H1 (cell line): ENCODE data around the gene ARCN1. TPM values are rescaled to one million over a fixed set of nuclear protein-coding genes. Genes with fewer than 3 reads are reported as not detected.

ENCODE experiments used
- CTCF ChIA-PET: fragments of 300-600 bp; sonication (Branson Sonifier 250); formaldehyde crosslinking; loops from one replicate; lab custom pipeline; 2021; ENCODE audit not compliant: partially characterized antibody; lab: Charles Lee
- POLR2A ChIA-PET: fragments of 300-600 bp; sonication (Branson Sonifier 250); formaldehyde crosslinking; loops from one replicate; lab custom pipeline; 2021; ENCODE audit warnings: inconsistent platforms; ENCODE audit not compliant: partially characterized antibody; lab: Charles Lee
- DNase-seq, 2 experiments: peaks; one replicate each; pipeline versions ENCODE4 v3.0.0 to v3.0.0-alpha.2; 2010 to 2022; ENCODE audit warnings: low spot score in 2 of 2, low read depth in 1 of 2, mixed read lengths in 1 of 2
- FAIRE-seq: peaks from 2 replicates; lab custom pipeline; 2011; peaks lifted over from hg19 to GRCh38; lab: Jason Lieb, UNC
- H2AFZ ChIP-seq: 2 replicates; pipeline ENCODE4 v1.8.1; 2012; ENCODE audit warnings: low read length, inconsistent platforms
- H2AK5ac ChIP-seq: 2 replicates; pipeline ENCODE4 v1.6.1; 2013; ENCODE audit warnings: low read depth, low read length
- H2BK120ac ChIP-seq: replicated peaks from 2 replicates; pipeline ENCODE3; 2013; ENCODE audit warnings: low read depth, low read length, inconsistent platforms
- H2BK12ac ChIP-seq: 2 replicates; pipeline ENCODE4 v1.6.1; 2013; ENCODE audit warnings: low read depth, low read length
- H2BK15ac ChIP-seq: 2 replicates; pipeline ENCODE4 v1.6.1; 2013; ENCODE audit warnings: low read length
- H2BK20ac ChIP-seq: 2 replicates; pipeline ENCODE4 v1.6.1; 2013; ENCODE audit warnings: low read length
- H2BK5ac ChIP-seq: 2 replicates; pipeline ENCODE4 v1.6.1; 2013; ENCODE audit warnings: low read depth, low read length
- H3K14ac ChIP-seq: 2 replicates; pipeline ENCODE4 v1.6.1; 2013; ENCODE audit warnings: inconsistent platforms; ENCODE audit not compliant: insufficient read length
- H3K18ac ChIP-seq: 2 replicates; pipeline ENCODE4 v1.6.1; 2013; ENCODE audit warnings: low read length; ENCODE audit errors: extremely low read depth
- H3K23ac ChIP-seq: 2 replicates; pipeline ENCODE4 v1.6.1; 2013; ENCODE audit warnings: inconsistent platforms; ENCODE audit not compliant: insufficient read length
- H3K23me2 ChIP-seq: 2 replicates; pipeline ENCODE4 v1.6.1; 2013; ENCODE audit warnings: low read depth, low read length
- H3K27ac ChIP-seq: 2 replicates; pipeline ENCODE4 v1.6.1; 2011; ENCODE audit warnings: low read depth, low read length, inconsistent platforms
- H3K27me3 ChIP-seq, 4 experiments: replicated peaks in 1 of 4; 1 replicate in 1 of 4; 2 replicates in 3 of 4; pipeline versions ENCODE4 v1.6.1 to v1.8.1; 2011 to 2013; ENCODE audit warnings: low read length in 3 of 4, mild to moderate bottlenecking in 3 of 4, inconsistent platforms in 2 of 4, mixed read lengths in 2 of 4, moderate library complexity in 1 of 4; ENCODE audit not compliant: control insufficient read depth in 3 of 4, insufficient read depth in 3 of 4; ENCODE audit errors: extremely low read depth in 1 of 4
- H3K36me3 ChIP-seq, 4 experiments: 2 replicates each; pipeline versions ENCODE4 v1.6.1 to v1.8.1; 2011 to 2013; ENCODE audit warnings: mild to moderate bottlenecking in 4 of 4, low read length in 3 of 4, moderate library complexity in 2 of 4, control low read depth in 1 of 4, inconsistent platforms in 1 of 4; ENCODE audit not compliant: insufficient read depth in 4 of 4, control insufficient read depth in 2 of 4
- H3K4ac ChIP-seq: replicated peaks from 2 replicates; pipeline ENCODE3; 2013; ENCODE audit warnings: low read length, low read depth, mixed read lengths, inconsistent platforms; ENCODE audit not compliant: insufficient read length
- H3K4me1 ChIP-seq, 4 experiments: replicated peaks in 1 of 4; 1 replicate in 1 of 4; 2 replicates in 3 of 4; pipeline versions ENCODE4 v1.6.1 to v1.8.1; 2011 to 2013; ENCODE audit warnings: low read length in 3 of 4, inconsistent platforms in 2 of 4, mixed read lengths in 1 of 4; ENCODE audit not compliant: insufficient read depth in 4 of 4, control insufficient read depth in 3 of 4
- H3K4me2 ChIP-seq, 2 experiments: 2 replicates each; pipeline versions ENCODE4 v1.6.1 to v1.8.1; 2011 to 2013; ENCODE audit warnings: low read depth in 2 of 2, low read length in 2 of 2, control low read depth in 1 of 2, inconsistent platforms in 1 of 2, mild to moderate bottlenecking in 1 of 2; ENCODE audit not compliant: insufficient read depth in 1 of 2
- H3K4me3 ChIP-seq, 4 experiments: fragments of 200-600, 300-600 bp in 1 of 4; sonication (generic), shearing (Covaris generic), sonication (Bioruptor Twin) in 1 of 4; 2 replicates each; pipeline versions ENCODE4 v1.5.1 to v1.8.1; 2011 to 2016; ENCODE audit warnings: low read length in 4 of 4, low read depth in 3 of 4, control low read depth in 2 of 4, inconsistent platforms in 2 of 4, mild to moderate bottlenecking in 2 of 4, mixed read lengths in 1 of 4, moderate library complexity in 1 of 4; ENCODE audit not compliant: insufficient read depth in 2 of 4; ENCODE audit errors: extremely low read depth in 1 of 4
- H3K56ac ChIP-seq: replicated peaks from 2 replicates; pipeline ENCODE3; 2013; ENCODE audit warnings: low read depth, mild to moderate bottlenecking, mixed read lengths, low read length, inconsistent platforms; ENCODE audit not compliant: insufficient read length
- H3K79me1 ChIP-seq: 2 replicates; pipeline ENCODE4 v1.6.1; 2013; ENCODE audit warnings: low read depth, low read length, control low read depth
- H3K79me2 ChIP-seq, 2 experiments: 2 replicates each; pipeline versions ENCODE4 v1.6.1 to v1.8.1; 2012 to 2013; ENCODE audit warnings: low read length in 2 of 2, mild to moderate bottlenecking in 2 of 2, inconsistent platforms in 1 of 2; ENCODE audit not compliant: insufficient read depth in 2 of 2, control insufficient read depth in 1 of 2
- H3K9ac ChIP-seq, 4 experiments: replicated peaks in 1 of 4; 1 replicate in 1 of 4; 2 replicates in 3 of 4; pipeline versions ENCODE4 v1.6.1 to v1.8.1; 2011 to 2013; ENCODE audit warnings: low read depth in 3 of 4, low read length in 3 of 4, control low read depth in 2 of 4, mild to moderate bottlenecking in 2 of 4, moderate library complexity in 2 of 4, inconsistent platforms in 1 of 4; ENCODE audit errors: extremely low read depth in 1 of 4
- H3K9me3 ChIP-seq, 2 experiments: 2 replicates each; pipeline versions ENCODE4 v1.6.1 to v1.8.1; 2012 to 2013; ENCODE audit warnings: mild to moderate bottlenecking in 2 of 2, moderate library complexity in 2 of 2, control low read depth in 1 of 2, inconsistent platforms in 1 of 2, low read depth in 1 of 2, low read length in 1 of 2, mixed read lengths in 1 of 2; ENCODE audit not compliant: insufficient read depth in 2 of 2
- H4K20me1 ChIP-seq, 2 experiments: replicated peaks in 1 of 2; 2 replicates each; pipeline versions ENCODE3 to v1.8.1; 2011 to 2013; ENCODE audit warnings: inconsistent platforms in 2 of 2, low read length in 2 of 2, mild to moderate bottlenecking in 1 of 2; ENCODE audit not compliant: insufficient read depth in 2 of 2, control insufficient read depth in 1 of 2
- H4K5ac ChIP-seq: 2 replicates; pipeline ENCODE4 v1.6.1; 2013; ENCODE audit warnings: low read length, low read depth, mixed read lengths, inconsistent platforms; ENCODE audit not compliant: insufficient read length
- H4K8ac ChIP-seq: 2 replicates; pipeline ENCODE4 v1.8.0; 2013; ENCODE audit warnings: mild to moderate bottlenecking, moderate library complexity, low read length, inconsistent platforms; ENCODE audit not compliant: insufficient read depth; ENCODE audit errors: extremely low read depth
- H4K91ac ChIP-seq: replicated peaks from 2 replicates; pipeline ENCODE3; 2013; ENCODE audit warnings: low read length, mixed read lengths, inconsistent platforms; ENCODE audit not compliant: insufficient read length
- HDAC2 ChIP-seq, 2 experiments: fragments of 300-600 bp in 1 of 2; sonication (generic) in 1 of 2; IDR thresholded peaks; 2 replicates each; pipeline ENCODE4 v1.6.1; 2011 to 2012; ENCODE audit warnings: low read depth in 2 of 2, low read length in 2 of 2, mild to moderate bottlenecking in 2 of 2, moderate library complexity in 2 of 2, borderline replicate concordance in 1 of 2, inconsistent platforms in 1 of 2
- SAP30 ChIP-seq: fragments of 300-600 bp; sonication (generic); IDR thresholded peaks from 2 replicates; pipeline ENCODE4 v1.7.1; 2012; ENCODE audit warnings: low read length, moderate library complexity, mild to moderate bottlenecking, inconsistent platforms; ENCODE audit not compliant: insufficient read depth, insufficient replicate concordance
- WGBS, 2 experiments: shearing (Covaris generic) in 1 of 2; methylation state at CpG; one replicate each; pipeline versions ENCODE4 v1.1.6 to v1.1.7; 2013 to 2015; ENCODE audit warnings: low lambda C conversion rate in 2 of 2, mixed read lengths in 2 of 2, inconsistent platforms in 1 of 2, low coverage in 1 of 2, missing lambda C conversion rate in 1 of 2; ENCODE audit not compliant: insufficient replicate concordance in 2 of 2, insufficient coverage in 1 of 2, insufficient read length in 1 of 2; ENCODE audit errors: extremely low coverage in 1 of 2, missing lambda C conversion rate in 1 of 2; 5-methylcytosine and 5-hydroxymethylcytosine counted together
- polyA plus RNA-seq, 7 experiments: library from polyadenylated mRNA; depleted of rRNA in 3 of 7; stranded (reverse) in 5 of 7; unstranded in 2 of 7; fragments of >200 nt in 5 of 7; fragments of 200-250 nt in 2 of 7; gene quantifications; 1 replicate in 5 of 7; 2 replicates in 1 of 7; 4 replicates in 1 of 7; pipeline versions ENCODE4 v1.2.1 to v1.2.3, GENCODE V29; 2011 to 2013; ENCODE audit warnings: missing spikeins in 2 of 7, mixed read lengths in 2 of 7
- total RNA-seq: library from RNA; stranded (reverse); fragmentation: NEBNext Ultra II Directional; extraction: Animal tissue kit (Norgen Biotek cat#: 25700); gene quantifications from 2 replicates; pipeline ENCODE4 v1.2.1, GENCODE V29; 2021

ARCN1 gene
- total and polyA plus RNA-seq, 2 of the 8 experiments (the other 6 are each of a cell fraction or from before 2014, with no cell fraction given), result 132 to 146 TPM

DNA sequence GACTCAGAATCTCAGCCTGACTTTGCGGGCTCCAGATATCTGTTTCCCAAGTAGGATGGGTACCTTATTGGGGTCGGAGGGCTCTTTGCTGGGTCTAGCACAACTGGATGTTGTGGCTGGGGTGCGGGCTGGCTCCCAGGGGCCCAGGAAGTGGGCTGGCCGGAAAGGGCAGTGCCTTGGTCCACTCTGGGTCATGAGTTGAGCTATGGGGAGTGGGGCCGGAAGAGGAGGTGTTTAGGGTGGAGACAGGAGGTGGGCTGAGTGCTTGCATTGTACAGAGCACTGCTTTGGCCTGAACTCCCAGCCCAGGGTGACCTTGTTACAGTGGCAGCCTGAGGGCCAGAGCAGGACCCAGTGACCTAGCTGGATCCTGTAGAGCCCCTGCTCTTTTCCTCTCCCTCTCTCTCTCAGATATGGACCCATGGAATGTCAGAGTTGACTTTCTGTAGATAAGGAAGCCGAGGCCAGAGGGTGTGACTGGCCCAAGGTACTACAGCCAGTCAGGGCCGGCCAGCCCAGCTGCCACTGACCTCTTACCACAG is 48.4 kb downstream of the ARCN1 start:
- WGBS, 2 experiments, result 73% methylated on average over 7 of the region's 7 CpGs; no CpG with 5 or more reads in 1 of the 2 experiments

More for the DNA sequence above, 48.4 kb downstream of the ARCN1 start:
- H2AK5ac ChIP-seq, result peak overlapping the region; percentile 76; the same call in 1 of the 2 replicates
- H4K20me1 ChIP-seq, result peaks cover 0 to 5% of the 10 kb centered on the region in 2 experiments
- H2BK15ac ChIP-seq, result peak overlapping the region; percentile 92
- peak overlapping the region; percentile 55 for H3K4ac ChIP-seq
- peak overlapping the region; percentile 95 for H2BK5ac ChIP-seq
- H3K4me1 ChIP-seq, result peaks cover 10 to 45% (median 35%) of the 10 kb centered on the region in 4 experiments
- peak overlapping the region; percentile 95 for H3K18ac ChIP-seq
- FAIRE-seq (no peak), DNase-seq (no peak)
- peaks cover 15% of the 10 kb centered on the region for H3K79me1 ChIP-seq
- no peaks in the 10 kb centered on the region for H3K27me3 ChIP-seq
- 0 out of 4 replicates have a peak, but pooled peaks of 1 of the 2 experiments have one; percentile 26 for TF ChIP-seq HDAC2 (IDR thresholded peaks at IDR 0.05; ENCODE audit: borderline replicate concordance in 1 of 2, low read depth in 2 of 2, low read length in 2 of 2)
- TF ChIP-seq SAP30, result no peak
- H2BK20ac ChIP-seq, result peak overlapping the region; percentile 93; the same call in 1 of the 2 replicates
- H3K79me2 ChIP-seq, result peaks cover 7 to 27% of the 10 kb centered on the region in 2 experiments; a peak in 2 of 4 replicates
- peak overlapping the region; percentile 53 for H4K5ac ChIP-seq
- peak overlapping the region; percentile 97 for H3K4me2 ChIP-seq
- H2AFZ ChIP-seq, result no peak overlapping the region
- no peak overlapping the region for H3K23ac ChIP-seq
- ChIA-PET POLR2A (interaction anchor here (0.8 to 28.7 kb wide), 7 partner anchors 14 to 170 kb away, joined by 3 to 574 read pairs (median 4); partner anchors contain the start of genes DDX6 and PHLDB1), CTCF (interaction anchor here (0.7 to 10.4 kb wide), 6 partner anchors 11 to 39 kb away, joined by 3 to 155 read pairs (median 7); partner anchors contain the start of gene PHLDB1)
- H3K14ac ChIP-seq, result no peak overlapping the region
- H3K56ac ChIP-seq, result no peak overlapping the region
- peaks cover 0 to 10% (median 5%) of the 10 kb centered on the region in 4 experiments; a peak in 4 of 8 replicates for H3K36me3 ChIP-seq
- H3K4me3 ChIP-seq, result peak overlapping the region in 3 of 4 experiments; percentile 41 to 82 (median 69); a peak in 6 of 8 replicates
- peak overlapping the region; percentile 36 for H2BK120ac ChIP-seq
- H3K9ac ChIP-seq, result peak overlapping the region in 3 of 4 experiments; percentile 17 to 36 (median 25); a peak in 4 of 7 replicates
- no peak overlapping the region for H4K8ac ChIP-seq
- peaks cover 7% of the 10 kb centered on the region for H3K23me2 ChIP-seq
- peak overlapping the region; percentile 90 for H4K91ac ChIP-seq
- peak overlapping the region; percentile 53 for H2BK12ac ChIP-seq
- H3K9me3 ChIP-seq, result no peaks in the 10 kb centered on the region
- H3K27ac ChIP-seq, result peak overlapping the region; percentile 21
